ENCODE measurements around the gene PLXDC2.

DNA sequence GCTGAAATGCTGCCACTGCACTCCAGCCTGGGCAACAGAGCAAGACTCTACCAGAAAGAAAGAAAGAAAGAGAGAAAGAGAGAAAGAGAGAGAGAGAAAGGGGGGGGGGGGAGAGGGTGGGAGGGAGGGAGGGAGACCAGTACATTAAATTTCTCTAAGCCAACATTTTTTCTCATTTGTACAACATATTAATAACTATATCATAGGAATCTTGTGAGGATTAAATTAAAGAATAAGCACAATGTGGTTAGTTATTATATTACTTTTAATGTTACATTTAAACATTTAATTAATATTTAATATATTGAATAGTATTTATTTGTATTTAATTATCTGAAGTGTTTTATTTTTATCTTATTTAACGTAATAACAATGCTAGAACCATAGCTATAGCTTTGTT is 53.1 kb downstream of the PLXDC2 start:
- TF ChIP-seq, protein P1, sequence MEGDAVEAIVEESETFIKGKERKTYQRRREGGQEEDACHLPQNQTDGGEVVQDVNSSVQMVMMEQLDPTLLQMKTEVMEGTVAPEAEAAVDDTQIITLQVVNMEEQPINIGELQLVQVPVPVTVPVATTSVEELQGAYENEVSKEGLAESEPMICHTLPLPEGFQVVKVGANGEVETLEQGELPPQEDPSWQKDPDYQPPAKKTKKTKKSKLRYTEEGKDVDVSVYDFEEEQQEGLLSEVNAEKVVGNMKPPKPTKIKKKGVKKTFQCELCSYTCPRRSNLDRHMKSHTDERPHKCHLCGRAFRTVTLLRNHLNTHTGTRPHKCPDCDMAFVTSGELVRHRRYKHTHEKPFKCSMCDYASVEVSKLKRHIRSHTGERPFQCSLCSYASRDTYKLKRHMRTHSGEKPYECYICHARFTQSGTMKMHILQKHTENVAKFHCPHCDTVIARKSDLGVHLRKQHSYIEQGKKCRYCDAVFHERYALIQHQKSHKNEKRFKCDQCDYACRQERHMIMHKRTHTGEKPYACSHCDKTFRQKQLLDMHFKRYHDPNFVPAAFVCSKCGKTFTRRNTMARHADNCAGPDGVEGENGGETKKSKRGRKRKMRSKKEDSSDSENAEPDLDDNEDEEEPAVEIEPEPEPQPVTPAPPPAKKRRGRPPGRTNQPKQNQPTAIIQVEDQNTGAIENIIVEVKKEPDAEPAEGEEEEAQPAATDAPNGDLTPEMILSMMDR (IDR thresholded peaks at IDR 0.05) = no peak
- no peak for TF ChIP-seq POLR2A (IDR thresholded peaks at IDR 0.05)

Measured in vagina (tissue), 2 donors.